ENCODE results near the gene OR5D13.

The OR5D13 gene

GRCh38 chr11:55773138-55773537 is at the start of gene OR5D13:
TSS of gene OR5D13 (plus strand) at chr11:55773438. CDS start at chr11:55773438, 0 bp downstream.
- no peak for DNase-seq

GRCh38 chr11:55726715-55727324 is 46.4 kb upstream of the OR5D13 start:
- DNase-seq, result no peak

GRCh38 chr11:55732936-55733335 is 40.3 kb upstream of the OR5D13 start:
- DNase-seq, result no peak

GRCh38 chr11:55791606-55792005 is 18.4 kb downstream of the OR5D13 start:
- DNase-seq, result no peak

GRCh38 chr11:55793321-55793720 is 20.1 kb downstream of the OR5D13 start:
- DNase-seq, result no peak

- no peak for DNase-seq
These were observed 22.0 kb downstream of the OR5D13 start, which contains the start of gene OR5D14 for GRCh38 chr11:55795256-55795655. TSS of gene OR5D14 (plus strand) at chr11:55795556. CDS start at chr11:55795556, 0 bp downstream.

GRCh38 chr11:55806248-55806647 is 33.0 kb downstream of the OR5D13 start:
- DNase-seq, result no peak

- DNase-seq, result no peak
These were observed 37.8 kb downstream of the OR5D13 start, which contains the start of gene OR5L1 for GRCh38 chr11:55811067-55811466. TSS of gene OR5L1 (plus strand) at chr11:55811367. CDS start at chr11:55811467, 100 bp downstream.

GRCh38 chr11:55819330-55819729 is 46.1 kb downstream of the OR5D13 start, which contains the start of gene OR5D18:
TSS of gene OR5D18 (plus strand) at chr11:55819630. CDS start at chr11:55819630, 0 bp downstream.
- no peak for DNase-seq

Measured in stimulated activated CD4-positive, alpha-beta T cell treated with anti-CD3 and anti-CD28 coated beads, Interleukin-2, amount 100 ng/mL, for 48 hours (primary cell).